IPS-20b (cell line): ENCODE data around the gene ANLN.

Experiments
- H3K27ac ChIP-seq: one replicate; pipeline ENCODE4 v1.5.1; 2013; ENCODE audit warnings: low read length
- H3K27me3 ChIP-seq: 2 replicates; pipeline ENCODE4 v1.6.1; 2013; ENCODE audit warnings: mild to moderate bottlenecking, low read length, inconsistent platforms; ENCODE audit not compliant: insufficient read depth
- H3K36me3 ChIP-seq: 2 replicates; pipeline ENCODE4 v1.6.1; 2013; ENCODE audit warnings: low read depth, mild to moderate bottlenecking, inconsistent platforms, low read length, moderate library complexity; ENCODE audit not compliant: insufficient read depth
- H3K4me1 ChIP-seq: 2 replicates; pipeline ENCODE4 v1.6.1; 2013; ENCODE audit warnings: mild to moderate bottlenecking, control low read depth, inconsistent platforms, low read length, moderate library complexity; ENCODE audit not compliant: insufficient read depth
- H3K4me3 ChIP-seq: 2 replicates; pipeline ENCODE4 v1.5.1; 2013; ENCODE audit warnings: mild to moderate bottlenecking, low read length, inconsistent platforms
- H3K9ac ChIP-seq: 2 replicates; pipeline ENCODE4 v1.6.1; 2013; ENCODE audit warnings: low read depth, mild to moderate bottlenecking, inconsistent platforms, low read length, moderate library complexity
- H3K9me3 ChIP-seq: 2 replicates; pipeline ENCODE4 v1.6.1; 2013; ENCODE audit warnings: mild to moderate bottlenecking, low read depth, low read length, inconsistent platforms; ENCODE audit not compliant: insufficient read depth

ANLN gene

GRCh38 chr7:36423633-36424032 lies 34.0 kb downstream of the ANLN start:
- Histone ChIP-seq H3K36me3 (peaks cover 91% of the 10 kb centered on the region), H3K27me3 (no peaks in the 10 kb centered on the region), H3K4me3 (no peak overlapping the region), H3K9me3 (no peaks in the 10 kb centered on the region), H3K9ac (no peak overlapping the region), H3K27ac (no peak overlapping the region), H3K4me1 (peaks cover 6% of the 10 kb centered on the region; the same call in 1 of the 2 replicates)

GRCh38 chr7:36430186-36430585 lies 40.5 kb downstream of the ANLN start:
- H3K27ac ChIP-seq, result no peak overlapping the region
- H3K9me3 ChIP-seq, result no peaks in the 10 kb centered on the region
- peaks cover 6% of the 10 kb centered on the region; the same call in 1 of the 2 replicates for H3K4me1 ChIP-seq
- no peak overlapping the region for H3K4me3 ChIP-seq
- H3K9ac ChIP-seq, result no peak overlapping the region
- no peaks in the 10 kb centered on the region for H3K27me3 ChIP-seq
- peaks cover 85% of the 10 kb centered on the region for H3K36me3 ChIP-seq

- peaks cover 3% of the 10 kb centered on the region; the same call in 1 of the 2 replicates for H3K4me1 ChIP-seq
- H3K27ac ChIP-seq, result no peak overlapping the region
- H3K36me3 ChIP-seq, result peaks cover 78% of the 10 kb centered on the region
Measured at GRCh38 chr7:36430881-36431280, 41.2 kb downstream of the ANLN start.

GRCh38 chr7:36438211-36438610 lies 48.5 kb downstream of the ANLN start:
- Histone ChIP-seq H3K4me1 (peaks cover 18% of the 10 kb centered on the region), H3K9ac (no peak overlapping the region), H3K36me3 (peaks cover 67% of the 10 kb centered on the region), H3K27me3 (no peaks in the 10 kb centered on the region), H3K9me3 (no peaks in the 10 kb centered on the region), H3K27ac (no peak overlapping the region), H3K4me3 (no peak overlapping the region)

More at GRCh38 chr7:36430881-36431280, 41.2 kb downstream of the ANLN start:
- Histone ChIP-seq H3K4me3 (no peak overlapping the region), H3K27me3 (no peaks in the 10 kb centered on the region), H3K9ac (no peak overlapping the region), H3K9me3 (no peaks in the 10 kb centered on the region)

DNA sequence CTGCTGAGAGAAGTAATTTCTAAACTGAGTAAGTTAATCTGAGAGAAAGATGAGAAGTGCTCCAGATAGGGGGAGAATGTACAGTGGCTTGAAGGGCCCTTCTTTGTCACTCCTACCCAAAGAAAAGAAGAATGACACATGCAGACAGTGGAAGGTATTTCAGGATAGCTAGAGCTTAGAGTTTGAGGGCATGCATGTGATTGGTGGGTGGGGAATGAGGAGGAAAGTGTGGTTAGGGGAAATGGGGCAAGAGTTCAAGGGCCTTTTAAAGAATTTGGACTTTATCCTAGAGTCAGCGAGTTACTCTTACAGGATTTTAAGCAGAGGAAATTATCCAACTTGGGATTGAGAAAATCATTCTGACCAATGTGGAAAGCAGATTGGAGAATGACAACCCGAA lies 50.0 kb downstream of the ANLN start:
- Histone ChIP-seq H3K9me3 (no peaks in the 10 kb centered on the region), H3K36me3 (peaks cover 66% of the 10 kb centered on the region), H3K9ac (no peak overlapping the region), H3K4me3 (no peak overlapping the region), H3K27me3 (no peaks in the 10 kb centered on the region), H3K4me1 (peaks cover 18% of the 10 kb centered on the region), H3K27ac (no peak overlapping the region)

GRCh38 chr7:36440880-36441279 lies 51.2 kb downstream of the ANLN start:
- Histone ChIP-seq H3K9me3 (no peaks in the 10 kb centered on the region), H3K36me3 (peaks cover 73% of the 10 kb centered on the region), H3K27ac (peak overlapping the region; percentile 17), H3K4me1 (peaks cover 18% of the 10 kb centered on the region), H3K4me3 (no peak overlapping the region), H3K27me3 (no peaks in the 10 kb centered on the region), H3K9ac (no peak overlapping the region)

GRCh38 chr7:36441344-36442022 lies 51.8 kb downstream of the ANLN start:
- Histone ChIP-seq H3K9me3 (no peaks in the 10 kb centered on the region), H3K27me3 (no peaks in the 10 kb centered on the region), H3K4me3 (no peak overlapping the region), H3K36me3 (peaks cover 79% of the 10 kb centered on the region), H3K9ac (no peak overlapping the region), H3K27ac (peak overlapping the region; percentile 17), H3K4me1 (peaks cover 18% of the 10 kb centered on the region)

- peaks cover 92% of the 10 kb centered on the region for H3K36me3 ChIP-seq
- H3K27ac ChIP-seq, result no peak overlapping the region
- H3K9me3 ChIP-seq, result no peaks in the 10 kb centered on the region
- no peaks in the 10 kb centered on the region for H3K4me1 ChIP-seq
- no peaks in the 10 kb centered on the region for H3K27me3 ChIP-seq
- no peak overlapping the region for H3K4me3 ChIP-seq
- no peak overlapping the region for H3K9ac ChIP-seq
Measured at GRCh38 chr7:36448781-36449379, 59.2 kb downstream of the ANLN start.

GRCh38 chr7:36449685-36450084 lies 60.0 kb downstream of the ANLN start:
- peaks cover 93% of the 10 kb centered on the region for H3K36me3 ChIP-seq
- no peak overlapping the region for H3K27ac ChIP-seq
- no peaks in the 10 kb centered on the region for H3K27me3 ChIP-seq
- H3K4me3 ChIP-seq, result no peak overlapping the region
- no peaks in the 10 kb centered on the region for H3K4me1 ChIP-seq
- no peaks in the 10 kb centered on the region for H3K9me3 ChIP-seq
- no peak overlapping the region for H3K9ac ChIP-seq

GRCh38 chr7:36453769-36454168 lies 64.1 kb downstream of the ANLN start:
- Histone ChIP-seq H3K9me3 (no peaks in the 10 kb centered on the region), H3K9ac (no peak overlapping the region), H3K27me3 (no peaks in the 10 kb centered on the region), H3K27ac (no peak overlapping the region), H3K4me3 (no peak overlapping the region), H3K4me1 (no peaks in the 10 kb centered on the region), H3K36me3 (peaks cover 58% of the 10 kb centered on the region)

DNA sequence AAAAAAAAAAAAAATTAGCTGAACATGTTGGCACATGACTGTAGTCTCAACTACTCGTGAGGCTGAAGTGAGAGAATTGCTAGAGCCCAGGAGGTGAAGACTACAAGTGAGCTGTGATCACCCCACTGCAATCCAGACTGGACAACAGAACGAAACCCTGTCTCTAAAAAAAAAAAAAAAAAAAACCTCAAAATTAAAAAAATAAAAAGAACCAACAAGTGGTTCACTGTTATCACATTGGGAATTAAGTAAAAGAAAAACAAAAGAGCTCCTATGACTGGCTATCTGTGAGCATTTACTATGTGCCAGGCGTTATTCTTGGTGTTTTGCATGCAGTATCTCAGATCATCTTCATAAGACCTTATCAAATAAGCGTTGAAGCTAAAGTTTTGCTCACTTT lies 66.0 kb downstream of the ANLN start:
- peaks cover 43% of the 10 kb centered on the region for H3K36me3 ChIP-seq
- no peak overlapping the region for H3K4me3 ChIP-seq
- H3K9me3 ChIP-seq, result no peaks in the 10 kb centered on the region
- no peak overlapping the region for H3K9ac ChIP-seq
- no peaks in the 10 kb centered on the region for H3K27me3 ChIP-seq
- no peaks in the 10 kb centered on the region for H3K4me1 ChIP-seq
- H3K27ac ChIP-seq, result no peak overlapping the region

DNA sequence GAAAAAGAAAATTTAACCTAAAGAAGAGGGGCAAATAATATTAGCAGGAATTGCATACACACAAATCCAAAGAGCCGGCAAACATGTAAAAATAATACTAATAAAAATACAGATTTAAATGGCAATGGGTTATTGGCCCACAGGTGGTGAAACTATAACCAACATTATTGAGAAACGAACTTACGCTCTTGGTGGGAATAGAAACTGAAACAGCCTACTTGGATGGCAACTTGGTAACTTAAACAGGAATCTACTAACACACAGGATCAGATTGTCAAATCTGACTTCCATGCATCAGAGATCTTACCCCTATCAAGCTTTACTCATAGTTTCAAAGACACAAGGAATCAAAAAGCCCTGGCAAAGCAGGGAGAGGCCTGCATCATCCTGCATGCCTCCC lies 66.5 kb downstream of the ANLN start:
- Histone ChIP-seq H3K4me3 (no peak overlapping the region), H3K36me3 (peaks cover 39% of the 10 kb centered on the region), H3K9me3 (no peaks in the 10 kb centered on the region), H3K27me3 (no peaks in the 10 kb centered on the region), H3K27ac (no peak overlapping the region), H3K4me1 (no peaks in the 10 kb centered on the region), H3K9ac (no peak overlapping the region)
